ENCODE measurements around the gene ACSS1. TPM values are rescaled to one million over a fixed set of nuclear protein-coding genes. Genes with fewer than 3 reads are reported as not detected.

ACSS1 gene
- total RNA-seq, 1 donor from 2014 or later, result 0.72 TPM

DNA sequence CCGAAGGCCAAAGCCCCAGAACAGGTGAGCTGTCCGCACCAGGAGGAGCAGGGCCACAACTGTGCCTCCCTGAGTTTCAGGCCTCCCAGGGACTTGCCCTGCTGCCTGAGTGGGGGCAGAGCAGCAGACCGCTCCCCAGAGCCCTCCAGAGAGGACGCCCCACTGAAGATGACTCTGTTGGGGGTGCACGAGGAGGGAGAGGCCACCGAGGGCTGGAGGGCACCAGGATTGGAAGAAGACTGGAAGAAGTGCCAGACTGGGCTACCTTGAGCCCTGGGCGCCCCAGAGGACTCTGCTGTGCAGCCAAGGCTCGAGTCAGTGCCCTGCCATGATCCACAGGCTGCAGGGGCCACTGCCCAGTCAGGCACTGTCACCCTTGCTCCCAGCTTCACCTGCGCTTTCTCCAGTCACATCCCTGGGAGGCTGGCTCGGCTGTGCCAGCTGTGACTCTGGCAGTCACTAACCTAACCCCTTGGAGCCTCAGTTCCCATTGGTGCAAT lies 97.6 kb downstream of the ACSS1 start:
- Mint-ChIP-seq H3K9me3 (ENCODE audit: low read depth) (no peaks in the 10 kb centered on the region), H3K27me3 (no peaks in the 10 kb centered on the region), H3K4me3 (ENCODE audit: low read depth) (no peak overlapping the region), H3K27ac (no peak overlapping the region), H3K4me1 (ENCODE audit: low read depth) (peaks cover 2% of the 10 kb centered on the region), H3K36me3 (ENCODE audit: insufficient read depth) (peaks cover 8% of the 10 kb centered on the region)
- TF ChIP-seq, protein P1, sequence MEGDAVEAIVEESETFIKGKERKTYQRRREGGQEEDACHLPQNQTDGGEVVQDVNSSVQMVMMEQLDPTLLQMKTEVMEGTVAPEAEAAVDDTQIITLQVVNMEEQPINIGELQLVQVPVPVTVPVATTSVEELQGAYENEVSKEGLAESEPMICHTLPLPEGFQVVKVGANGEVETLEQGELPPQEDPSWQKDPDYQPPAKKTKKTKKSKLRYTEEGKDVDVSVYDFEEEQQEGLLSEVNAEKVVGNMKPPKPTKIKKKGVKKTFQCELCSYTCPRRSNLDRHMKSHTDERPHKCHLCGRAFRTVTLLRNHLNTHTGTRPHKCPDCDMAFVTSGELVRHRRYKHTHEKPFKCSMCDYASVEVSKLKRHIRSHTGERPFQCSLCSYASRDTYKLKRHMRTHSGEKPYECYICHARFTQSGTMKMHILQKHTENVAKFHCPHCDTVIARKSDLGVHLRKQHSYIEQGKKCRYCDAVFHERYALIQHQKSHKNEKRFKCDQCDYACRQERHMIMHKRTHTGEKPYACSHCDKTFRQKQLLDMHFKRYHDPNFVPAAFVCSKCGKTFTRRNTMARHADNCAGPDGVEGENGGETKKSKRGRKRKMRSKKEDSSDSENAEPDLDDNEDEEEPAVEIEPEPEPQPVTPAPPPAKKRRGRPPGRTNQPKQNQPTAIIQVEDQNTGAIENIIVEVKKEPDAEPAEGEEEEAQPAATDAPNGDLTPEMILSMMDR (IDR thresholded peaks at IDR 0.05; ENCODE audit: unreplicated experiment), result no peak
- no peak for DNase-seq (ENCODE audit: low spot score, unreplicated experiment)

DNA sequence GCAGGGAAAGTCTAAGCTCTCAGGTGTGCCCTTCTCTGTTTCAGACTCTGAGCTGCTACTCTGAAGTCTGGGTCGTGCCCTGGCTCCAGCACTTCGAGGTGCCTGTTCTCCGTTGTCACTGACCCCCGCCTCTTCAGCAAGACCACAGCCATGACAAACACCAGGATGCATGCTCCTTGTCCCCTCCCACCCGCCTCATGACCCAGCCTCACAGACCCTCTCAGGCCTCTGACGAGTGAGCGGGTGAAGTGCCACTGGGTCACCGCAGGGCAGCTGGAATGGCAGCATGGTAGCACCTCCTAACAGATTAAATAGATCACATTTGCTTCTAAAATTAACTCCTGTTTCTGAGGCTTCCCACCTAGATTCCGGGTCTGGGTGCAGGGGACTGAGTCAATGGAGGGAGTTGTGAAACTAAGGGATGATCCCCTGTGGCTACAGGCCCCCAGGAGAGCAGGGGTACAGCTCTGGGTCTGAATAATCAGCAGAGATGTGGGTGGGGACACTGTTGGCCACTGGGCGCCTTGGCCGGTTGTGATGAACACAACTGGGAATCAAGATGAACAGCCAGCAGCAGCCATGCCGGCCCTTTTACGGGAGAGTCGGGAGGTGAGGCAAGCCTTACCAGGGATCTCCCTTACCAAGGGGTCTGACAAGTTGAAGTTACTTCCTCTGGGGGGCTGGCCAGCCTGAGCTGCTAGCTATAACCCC lies 98.2 kb downstream of the ACSS1 start:
- Mint-ChIP-seq H3K4me3 (ENCODE audit: low read depth) (no peak overlapping the region), H3K4me1 (ENCODE audit: low read depth) (peaks cover 2% of the 10 kb centered on the region), H3K9me3 (ENCODE audit: low read depth) (no peaks in the 10 kb centered on the region), H3K27me3 (no peaks in the 10 kb centered on the region), H3K27ac (no peak overlapping the region), H3K36me3 (ENCODE audit: insufficient read depth) (peaks cover 8% of the 10 kb centered on the region)
- DNase-seq (ENCODE audit: low spot score, unreplicated experiment), result no peak
- TF ChIP-seq, protein P1 (IDR thresholded peaks at IDR 0.05; ENCODE audit: unreplicated experiment), result no peak

DNA sequence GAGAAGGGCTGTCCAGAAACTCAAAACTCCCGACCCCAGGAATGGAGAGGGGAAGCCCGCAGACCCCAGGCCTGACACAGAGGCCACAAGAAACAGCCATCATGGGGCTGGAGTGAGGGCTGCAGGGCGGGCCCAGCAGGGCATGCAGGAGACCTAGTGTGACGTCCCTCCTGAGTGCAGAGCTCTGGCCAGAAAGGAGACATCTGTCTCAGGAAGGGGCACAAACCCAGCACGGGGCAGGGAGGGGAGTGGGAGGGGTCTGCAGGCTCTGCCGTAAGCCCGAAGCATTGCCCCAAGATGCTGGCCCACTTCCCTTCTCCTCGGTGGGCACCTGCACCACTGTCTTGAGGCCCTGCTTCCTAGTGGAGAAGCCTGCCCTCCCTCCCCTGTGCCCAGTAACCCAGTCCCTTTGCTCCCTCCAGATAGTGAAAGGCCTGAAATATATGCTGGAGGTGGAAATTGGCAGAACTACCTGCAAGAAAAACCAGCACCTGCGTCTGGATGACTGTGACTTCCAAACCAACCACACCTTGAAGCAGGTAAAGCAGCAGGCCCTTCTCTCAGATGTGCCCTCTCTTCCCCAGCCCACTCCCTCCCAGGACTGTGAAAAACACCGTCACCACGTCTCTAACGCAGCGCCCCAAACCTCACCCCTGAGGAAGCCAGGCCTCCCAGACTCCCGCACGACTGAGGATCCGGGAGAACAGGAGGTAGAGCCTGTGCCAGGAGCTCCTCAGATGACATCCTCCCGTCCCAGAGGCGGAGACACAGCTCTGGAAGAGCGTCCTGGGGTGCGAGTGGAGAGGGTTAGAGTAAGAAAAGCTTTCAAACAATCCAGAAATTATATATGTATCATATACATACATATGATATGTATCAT lies 99.2 kb downstream of the ACSS1 start:
- H3K36me3 Mint-ChIP-seq (ENCODE audit: insufficient read depth), result peaks cover 5% of the 10 kb centered on the region
- TF ChIP-seq, protein P1 (IDR thresholded peaks at IDR 0.05; ENCODE audit: unreplicated experiment), result no peak
- peaks cover 2% of the 10 kb centered on the region for H3K4me1 Mint-ChIP-seq (ENCODE audit: low read depth)
- no peaks in the 10 kb centered on the region for H3K27me3 Mint-ChIP-seq
- no peak for DNase-seq (ENCODE audit: low spot score, unreplicated experiment)
- no peak overlapping the region for H3K27ac Mint-ChIP-seq
- H3K9me3 Mint-ChIP-seq (ENCODE audit: low read depth), result no peaks in the 10 kb centered on the region
- no peak overlapping the region for H3K4me3 Mint-ChIP-seq (ENCODE audit: low read depth)

DNA sequence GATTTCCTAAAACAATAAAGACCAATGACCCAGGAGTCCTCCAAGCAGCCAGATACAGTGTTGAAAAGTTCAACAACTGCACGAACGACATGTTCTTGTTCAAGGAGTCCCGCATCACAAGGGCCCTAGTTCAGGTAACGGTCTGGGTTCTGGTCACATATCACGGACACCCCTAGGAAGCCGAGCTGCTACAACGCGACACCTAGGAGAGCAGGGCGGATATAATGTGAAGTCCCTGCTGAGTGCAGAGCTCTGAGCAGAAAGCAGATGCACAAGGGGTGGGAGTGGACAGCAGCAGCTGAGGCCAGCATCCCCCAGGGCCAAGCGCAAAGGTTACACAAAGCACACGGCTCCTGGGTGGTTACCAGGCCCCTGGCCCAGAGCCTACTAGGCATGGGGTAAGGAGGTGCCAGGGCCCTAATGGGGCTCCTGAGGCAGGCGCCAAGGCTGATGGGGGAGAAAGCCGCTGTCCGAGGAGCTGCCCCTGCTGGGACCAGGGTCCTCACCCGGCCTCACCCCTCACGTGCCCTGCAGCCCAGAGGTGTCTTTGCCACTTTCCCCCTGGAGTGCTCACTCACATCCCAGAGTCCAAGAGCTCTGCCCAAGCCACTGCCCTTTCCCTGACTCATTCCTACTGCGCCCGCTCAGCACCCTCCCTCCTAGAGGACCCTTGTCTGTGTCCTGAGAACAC lies 100.5 kb downstream of the ACSS1 start:
- no peak overlapping the region for H3K4me3 Mint-ChIP-seq (ENCODE audit: low read depth)
- peaks cover 2% of the 10 kb centered on the region for H3K4me1 Mint-ChIP-seq (ENCODE audit: low read depth)
- H3K9me3 Mint-ChIP-seq (ENCODE audit: low read depth), result no peaks in the 10 kb centered on the region
- TF ChIP-seq, protein P1 (IDR thresholded peaks at IDR 0.05; ENCODE audit: unreplicated experiment), result no peak
- H3K36me3 Mint-ChIP-seq (ENCODE audit: insufficient read depth), result peaks cover 2% of the 10 kb centered on the region
- H3K27ac Mint-ChIP-seq, result no peak overlapping the region
- DNase-seq (ENCODE audit: low spot score, unreplicated experiment), result no peak
- H3K27me3 Mint-ChIP-seq, result no peaks in the 10 kb centered on the region

Other genes with a start within 250 kb of the ACSS1 start
- not detected in 2 replicates for gene CST7, start 108.9 kb downstream of the ACSS1 start, total RNA-seq
- gene APMAP, start 65.4 kb downstream of the ACSS1 start, total RNA-seq, result 81.0 and 81.3 TPM in 2 replicates
- gene VSX1, start 24.0 kb upstream of the ACSS1 start, total RNA-seq, result not detected in 2 replicates
- 85.1 and 89.2 TPM in 2 replicates for gene ENTPD6, start 137.6 kb upstream of the ACSS1 start, total RNA-seq
- gene PYGB, start 189.9 kb upstream of the ACSS1 start, total RNA-seq, result 54.4 and 54.9 TPM in 2 replicates

Data from progenitor cell of endocrine pancreas (in vitro differentiated cells).